Measurements from ENCODE around the gene HIPK3.

HIPK3 gene

GRCh38 chr11:33266393-33267215 lies 9.4 kb downstream of the HIPK3 start:
- TF ChIP-seq EGR1 (IDR thresholded peaks at IDR 0.05) (no peak), CEBPB (IDR thresholded peaks at IDR 0.05) (peak; percentile 18; the same call in 1 of the 2 replicates)

GRCh38 chr11:33268945-33269540 lies 11.9 kb downstream of the HIPK3 start:
- TF ChIP-seq CREB1 (IDR thresholded peaks at IDR 0.05; ENCODE audit: low read depth) (no peak), YY1 (IDR thresholded peaks at IDR 0.05; ENCODE audit: low read depth) (no peak), CEBPB (IDR thresholded peaks at IDR 0.05) (no peak), EP300 (IDR thresholded peaks at IDR 0.05; ENCODE audit: borderline replicate concordance) (no peak), ZBTB7A (IDR thresholded peaks at IDR 0.05; ENCODE audit: low read depth) (no peak), EGR1 (IDR thresholded peaks at IDR 0.05) (no peak), FOXM1 (IDR thresholded peaks at IDR 0.05; ENCODE audit: borderline replicate concordance, low read depth) (no peak), RAD21 (IDR thresholded peaks at IDR 0.05; ENCODE audit: low read depth) (no peak), REST (IDR thresholded peaks at IDR 0.05; ENCODE audit: low read depth) (no peak), TAF1 (IDR thresholded peaks at IDR 0.05; ENCODE audit: low read depth) (no peak), TCF12 (IDR thresholded peaks at IDR 0.05; ENCODE audit: low read depth) (no peak), TEAD4 (IDR thresholded peaks at IDR 0.05) (no peak), NFIC (IDR thresholded peaks at IDR 0.05) (no peak)
- TF ChIP-seq, protein P1, sequence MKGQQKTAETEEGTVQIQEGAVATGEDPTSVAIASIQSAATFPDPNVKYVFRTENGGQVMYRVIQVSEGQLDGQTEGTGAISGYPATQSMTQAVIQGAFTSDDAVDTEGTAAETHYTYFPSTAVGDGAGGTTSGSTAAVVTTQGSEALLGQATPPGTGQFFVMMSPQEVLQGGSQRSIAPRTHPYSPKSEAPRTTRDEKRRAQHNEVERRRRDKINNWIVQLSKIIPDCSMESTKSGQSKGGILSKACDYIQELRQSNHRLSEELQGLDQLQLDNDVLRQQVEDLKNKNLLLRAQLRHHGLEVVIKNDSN (IDR thresholded peaks at IDR 0.05): no peak
- TF ChIP-seq, protein P2, sequence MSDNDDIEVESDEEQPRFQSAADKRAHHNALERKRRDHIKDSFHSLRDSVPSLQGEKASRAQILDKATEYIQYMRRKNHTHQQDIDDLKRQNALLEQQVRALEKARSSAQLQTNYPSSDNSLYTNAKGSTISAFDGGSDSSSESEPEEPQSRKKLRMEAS (IDR thresholded peaks at IDR 0.05): no peak

- TF ChIP-seq TAF1 (IDR thresholded peaks at IDR 0.05; ENCODE audit: low read depth) (no peak), YY1 (IDR thresholded peaks at IDR 0.05; ENCODE audit: low read depth) (no peak), TCF12 (IDR thresholded peaks at IDR 0.05; ENCODE audit: low read depth) (no peak), EGR1 (IDR thresholded peaks at IDR 0.05) (no peak), CEBPB (IDR thresholded peaks at IDR 0.05) (no peak), CREB1 (IDR thresholded peaks at IDR 0.05; ENCODE audit: low read depth) (no peak), REST (IDR thresholded peaks at IDR 0.05; ENCODE audit: low read depth) (no peak), ZBTB7A (IDR thresholded peaks at IDR 0.05; ENCODE audit: low read depth) (no peak), RAD21 (IDR thresholded peaks at IDR 0.05; ENCODE audit: low read depth) (no peak)
- TF ChIP-seq, protein P1 (IDR thresholded peaks at IDR 0.05): no peak
- TF ChIP-seq, protein P2 (IDR thresholded peaks at IDR 0.05): no peak
These were observed 12.6 kb downstream of the HIPK3 start for GRCh38 chr11:33269822-33270221.

GRCh38 chr11:33271059-33271458 lies 13.9 kb downstream of the HIPK3 start:
- no peak for TF ChIP-seq CREB1 (IDR thresholded peaks at IDR 0.05; ENCODE audit: low read depth)
- TF ChIP-seq TAF1 (IDR thresholded peaks at IDR 0.05; ENCODE audit: low read depth): no peak
- no peak for TF ChIP-seq FOXM1 (IDR thresholded peaks at IDR 0.05; ENCODE audit: borderline replicate concordance, low read depth)
- TF ChIP-seq, protein P2 (IDR thresholded peaks at IDR 0.05): no peak
- no peak for TF ChIP-seq TEAD4 (IDR thresholded peaks at IDR 0.05)
- TF ChIP-seq RAD21 (IDR thresholded peaks at IDR 0.05; ENCODE audit: low read depth): no peak
- TF ChIP-seq TCF12 (IDR thresholded peaks at IDR 0.05; ENCODE audit: low read depth): no peak
- TF ChIP-seq EGR1 (IDR thresholded peaks at IDR 0.05): no peak
- no peak for TF ChIP-seq EP300 (IDR thresholded peaks at IDR 0.05; ENCODE audit: borderline replicate concordance)
- TF ChIP-seq CEBPB (IDR thresholded peaks at IDR 0.05): no peak
- TF ChIP-seq YY1 (IDR thresholded peaks at IDR 0.05; ENCODE audit: low read depth): no peak
- no peak for TF ChIP-seq NFIC (IDR thresholded peaks at IDR 0.05)
- TF ChIP-seq, protein P1 (IDR thresholded peaks at IDR 0.05): no peak
- no peak for TF ChIP-seq REST (IDR thresholded peaks at IDR 0.05; ENCODE audit: low read depth)
- TF ChIP-seq ZBTB7A (IDR thresholded peaks at IDR 0.05; ENCODE audit: low read depth): no peak

All from Ishikawa (cell line).